HepG2 (cell line): ENCODE data around the gene POLN. TPM values are rescaled to one million over a fixed set of nuclear protein-coding genes. Genes with fewer than 3 reads are reported as not detected.
A peak's percentile ranks its signal among the peaks of the same experiment; 100 is the strongest.

Experiments used
- ATAC-seq: fragments of 200-7000 bp; cut with Tn5 transposase; 3 replicates; pipeline ENCODE4 v1.9.1; 2020; ENCODE audit warnings: mild to moderate bottlenecking, moderate library complexity
- BruUV-seq: library from RNA; stranded (reverse); fragments of 400-500 nt; replicated peaks from 2 replicates; lab custom pipeline; 2021; lab: Mats Ljungman, UMichigan
- CTCF ChIA-PET: fragments of 300-600 bp; formaldehyde crosslinking; extraction: SDS; loops from one replicate; lab custom pipeline; 2021; ENCODE audit warnings: low total read pairs, inconsistent platforms, low intra/inter-chr PET ratio; lab: Yijun Ruan, JAX
- POLR2A ChIA-PET: fragments of 350-600 bp; sonication (Branson Sonifier 250); formaldehyde crosslinking; loops from one replicate; lab custom pipeline; 2020; ENCODE audit warnings: antibody characterized with exemption, inconsistent platforms; lab: Yijun Ruan, JAX
- DNase-seq: peaks from one replicate; pipeline ENCODE4 v3.0.0-alpha.2; 2015; ENCODE audit warnings: low spot score
- FAIRE-seq: peaks from 3 replicates; lab custom pipeline; 2011; peaks lifted over from hg19 to GRCh38; lab: Jason Lieb, UNC
- H2AFZ ChIP-seq: one replicate; pipeline ENCODE4 v1.6.1; 2011; ENCODE audit warnings: low read length, inconsistent platforms
- H3K27ac ChIP-seq: fragments of 300-600 bp; 3 replicates; pipeline ENCODE4 v1.8.0; 2011; ENCODE audit warnings: mixed run types, mild to moderate bottlenecking, mixed read lengths, low read length, inconsistent platforms; ENCODE audit not compliant: insufficient read depth; ENCODE audit errors: extremely low read length
- H3K27me3 ChIP-seq, 2 experiments: fragments of 200-600 bp in 1 of 2; 2 replicates in 1 of 2; 3 replicates in 1 of 2; pipeline versions ENCODE4 v1.6.0 to v1.8.0; 2011; ENCODE audit warnings: low read length in 2 of 2, mild to moderate bottlenecking in 2 of 2, moderate library complexity in 2 of 2, inconsistent platforms in 1 of 2; ENCODE audit not compliant: insufficient read depth in 2 of 2, control insufficient read depth in 1 of 2
- H3K36me3 ChIP-seq, 2 experiments: fragments of 200-600 bp in 1 of 2; replicated peaks in 1 of 2; 2 replicates in 1 of 2; 3 replicates in 1 of 2; pipeline versions ENCODE4 v1.5.1 to v1.8.0; 2011; ENCODE audit warnings: low read length in 2 of 2, inconsistent platforms in 1 of 2; ENCODE audit not compliant: insufficient read depth in 2 of 2, control insufficient read depth in 1 of 2
- H3K4me1 ChIP-seq: 2 replicates; pipeline ENCODE4 v1.5.1; 2012; ENCODE audit warnings: low read length, inconsistent platforms; ENCODE audit not compliant: insufficient read depth
- H3K4me2 ChIP-seq: 2 replicates; pipeline ENCODE4 v1.6.0; 2011; ENCODE audit warnings: low read depth, low read length, inconsistent platforms
- H3K4me3 ChIP-seq, 3 experiments: fragments of 200-600 bp in 1 of 3; sonication (generic), shearing (Covaris generic) in 1 of 3; replicated peaks in 1 of 3; 2 replicates each; pipeline ENCODE4 v1.5.1; 2011 to 2016; ENCODE audit warnings: low read length in 3 of 3, inconsistent platforms in 2 of 3, low read depth in 2 of 3, mild to moderate bottlenecking in 2 of 3, control low read depth in 1 of 3, mixed read lengths in 1 of 3; ENCODE audit not compliant: insufficient read depth in 1 of 3
- H3K79me2 ChIP-seq: one replicate; pipeline ENCODE4 v1.6.1; 2011; ENCODE audit warnings: low read length, inconsistent platforms; ENCODE audit not compliant: insufficient read depth
- H3K9ac ChIP-seq: 2 replicates; pipeline ENCODE4 v1.6.0; 2011; ENCODE audit warnings: mild to moderate bottlenecking, low read depth, low read length, inconsistent platforms; ENCODE audit not compliant: insufficient read depth
- H3K9me3 ChIP-seq: 2 replicates; pipeline ENCODE4 v1.5.1; 2012; ENCODE audit warnings: mild to moderate bottlenecking, low read length
- H4K20me1 ChIP-seq: 2 replicates; pipeline ENCODE4 v1.6.0; 2011; ENCODE audit warnings: inconsistent platforms, mild to moderate bottlenecking, low read length, moderate library complexity; ENCODE audit not compliant: insufficient read depth
- ARID2 ChIP-seq: sonication (generic); formaldehyde crosslinking; IDR thresholded peaks from 2 replicates; pipeline ENCODE4 v1.8.1; 2022; ENCODE audit warnings: mild to moderate bottlenecking, missing genetic modification reagents, borderline replicate concordance
- DNMT1 ChIP-seq: sonication (generic); formaldehyde crosslinking; IDR thresholded peaks from 2 replicates; pipeline ENCODE4 v1.5.1; 2020; ENCODE audit warnings: mild to moderate bottlenecking, missing genetic modification reagents
- FIP1L1 ChIP-seq: fragments of 200-400 bp; formaldehyde crosslinking; IDR thresholded peaks from 2 replicates; pipeline ENCODE4 v1.6.1; 2018; ENCODE audit warnings: low read depth, mild to moderate bottlenecking, low read length, moderate library complexity, borderline replicate concordance; ENCODE audit not compliant: insufficient read depth
- FOXA3 ChIP-seq: IDR thresholded peaks from 2 replicates; pipeline ENCODE4 v1.6.1; 2016; ENCODE audit warnings: missing genetic modification reagents, missing compliant biosample characterization
- GPN1 ChIP-seq: sonication (generic); formaldehyde crosslinking; IDR thresholded peaks from 2 replicates; pipeline ENCODE4 v1.5.1; 2020; ENCODE audit warnings: missing genetic modification reagents, borderline replicate concordance
- HNRNPLL ChIP-seq: fragments of 200-400 bp; formaldehyde crosslinking; IDR thresholded peaks from 2 replicates; pipeline ENCODE4 v1.6.1; 2017; ENCODE audit warnings: mild to moderate bottlenecking, low read depth, low read length; ENCODE audit not compliant: poor library complexity, severe bottlenecking
- NR2C2 ChIP-seq: sonication (generic); formaldehyde crosslinking; IDR thresholded peaks from 2 replicates; pipeline ENCODE4 v1.4.0; 2020; ENCODE audit warnings: missing genetic modification reagents, mild to moderate bottlenecking, moderate library complexity, borderline replicate concordance
- POLR2AphosphoS5 ChIP-seq: IDR thresholded peaks from 2 replicates; pipeline ENCODE4 v1.6.1; 2012; ENCODE audit warnings: low read depth, low read length
- TARDBP ChIP-seq: sonication (generic); formaldehyde crosslinking; IDR thresholded peaks from 2 replicates; pipeline ENCODE4 v1.8.0; 2022; ENCODE audit warnings: mild to moderate bottlenecking, missing genetic modification reagents
- ZNF556 ChIP-seq: sonication (generic); formaldehyde crosslinking; IDR thresholded peaks from 2 replicates; pipeline ENCODE4 v1.4.0; 2020; ENCODE audit warnings: mild to moderate bottlenecking, missing genetic modification reagents, borderline replicate concordance
- ZNF713 ChIP-seq: sonication (generic); formaldehyde crosslinking; IDR thresholded peaks from 2 replicates; pipeline ENCODE4 v1.4.0; 2020; ENCODE audit warnings: mild to moderate bottlenecking, missing genetic modification reagents
- ZNF747 ChIP-seq: sonication (generic); formaldehyde crosslinking; IDR thresholded peaks from 2 replicates; pipeline ENCODE4 v1.8.1; 2023; ENCODE audit warnings: missing genetic modification reagents, mild to moderate bottlenecking, borderline replicate concordance
- ZNF768 ChIP-seq: sonication (generic); formaldehyde crosslinking; IDR thresholded peaks from 2 replicates; pipeline ENCODE4 v1.4.0; 2020; ENCODE audit warnings: missing genetic modification reagents
- ZNF891 ChIP-seq: sonication (generic); formaldehyde crosslinking; IDR thresholded peaks from 2 replicates; pipeline ENCODE4 v1.5.0; 2020; ENCODE audit warnings: mild to moderate bottlenecking, missing genetic modification reagents
- WGBS: methylation state at CpG from one replicate; pipeline ENCODE4 v1.1.6; 2017; ENCODE audit warnings: low lambda C conversion rate; 5-methylcytosine and 5-hydroxymethylcytosine counted together
- in situ Hi-C: cut with HindIII; loops from 2 replicates; pipeline ENCODE4 v1.10.0; 2017; ENCODE audit warnings: low pct_unique_long_range_greater_than_20kb; ENCODE audit not compliant: extremely low pct_ligation_motif_present
- intact Hi-C: fragments of 100-400 bp; cut with micrococcal nuclease; formaldehyde crosslinking; loops from one replicate; pipeline ENCODE4 v1.10.0; 2022; ENCODE audit not compliant: unreplicated experiment
- polyA plus RNA-seq, 8 experiments: library from polyadenylated mRNA; depleted of rRNA in 3 of 8; stranded (reverse) in 7 of 8; unstranded in 1 of 8; fragments of >200 nt; fragmentation: Illumina TruSeq in 4 of 8; extraction: Trizol in 4 of 8; gene quantifications; 2 replicates each; pipeline versions ENCODE4 v1.2.1 to v1.2.3, GENCODE V29; 2011 to 2016; ENCODE audit warnings: low read depth in 4 of 8, missing spikeins in 1 of 8, mixed read lengths in 1 of 8; ENCODE audit not compliant: insufficient read depth in 1 of 8
- total RNA-seq, 5 experiments: library from RNA; depleted of rRNA; stranded (reverse); fragments of >200 nt; fragmentation: Illumina TruSeq; extraction: Trizol; gene quantifications; 2 replicates each; pipeline ENCODE4 v1.2.3, GENCODE V29; 2016; ENCODE audit warnings: low read depth in 1 of 5
- TF ChIP-seq, protein P1 (sequence below): sonication (generic); formaldehyde crosslinking; IDR thresholded peaks from 2 replicates; pipeline ENCODE4 v1.4.0; 2020; ENCODE audit warnings: missing genetic modification reagents
- TF ChIP-seq, protein P2 (sequence below): sonication (generic); formaldehyde crosslinking; IDR thresholded peaks from 2 replicates; pipeline ENCODE4 v1.4.0; 2020; ENCODE audit warnings: missing genetic modification reagents
- TF ChIP-seq, protein P3 (sequence below): sonication (generic); formaldehyde crosslinking; IDR thresholded peaks from 2 replicates; pipeline ENCODE4 v1.9.0; 2021; ENCODE audit warnings: missing genetic modification reagents, borderline replicate concordance

POLN gene
- total and polyA plus RNA-seq, 2 of the 13 experiments (the other 11 are each of a cell fraction or from before 2014, with no cell fraction given): 0.93 to 1.5 TPM

DNA sequence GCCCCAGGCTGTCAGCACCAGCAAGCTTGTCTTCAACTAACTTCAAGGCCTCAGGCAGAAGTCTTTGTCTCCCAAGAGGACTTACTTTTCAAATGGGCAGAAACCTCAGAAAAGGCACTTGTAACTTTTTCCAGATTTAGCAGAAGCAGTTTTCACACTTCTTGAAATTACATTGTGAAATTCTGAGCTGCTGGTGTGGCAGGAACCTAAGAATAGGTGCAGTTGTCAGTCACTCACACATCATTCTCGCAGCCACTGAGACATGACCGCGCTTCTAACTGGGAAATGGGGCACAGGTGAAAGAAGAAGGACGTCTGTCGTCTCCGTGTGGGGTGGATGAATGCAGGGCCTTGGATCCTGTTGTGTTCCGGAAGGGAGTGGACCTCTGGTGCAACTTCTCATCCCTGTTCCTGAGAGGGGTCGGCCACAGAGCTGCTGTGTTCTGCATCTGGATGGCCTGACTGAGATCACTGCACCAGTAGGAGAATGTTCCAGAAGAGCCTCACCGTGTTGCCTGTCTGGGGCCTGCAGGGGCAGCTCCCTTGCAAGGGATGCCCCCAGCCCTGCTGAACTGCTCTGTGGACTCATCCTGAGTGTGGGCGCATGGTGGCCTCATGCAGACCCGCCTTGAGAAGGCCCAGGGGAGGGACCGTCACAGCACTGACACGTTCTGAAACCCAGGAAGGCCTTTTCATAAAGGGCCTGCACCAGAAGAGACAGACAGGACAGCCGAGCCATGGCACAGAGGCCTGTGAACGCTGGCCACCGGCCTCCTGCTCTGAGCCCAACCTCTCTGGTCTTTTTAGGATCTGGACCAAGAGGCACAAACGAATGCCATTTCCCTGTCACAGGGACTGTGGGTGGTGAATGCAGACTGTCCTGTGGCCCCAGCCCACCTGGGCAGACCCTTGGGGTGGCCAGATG, 164.1 kb downstream of the POLN start:
- FAIRE-seq (no peak), ATAC-seq (no peak), DNase-seq (no peak)
- Histone ChIP-seq H3K79me2 (no peaks in the 10 kb centered on the region), H4K20me1 (no peaks in the 10 kb centered on the region), H3K9ac (no peak overlapping the region; the same call in 1 of the 2 replicates), H3K36me3 (no peaks in the 10 kb centered on the region), H3K4me2 (peak overlapping the region; percentile 75), H3K4me1 (peaks cover 66% of the 10 kb centered on the region), H3K27ac (peak overlapping the region; percentile 55), H3K4me3 (peak overlapping the region in 1 of 3 experiments; percentile 61; a peak in 2 of 6 replicates), H3K9me3 (no peaks in the 10 kb centered on the region), H3K27me3 (peaks cover 2 to 5% of the 10 kb centered on the region in 2 experiments; a peak in 3 of 5 replicates), H2AFZ (no peak overlapping the region)
- intact Hi-C loops: no loop called here
- in situ Hi-C loops: no loop called here
- CTCF ChIA-PET: no interaction called here
- POLR2A ChIA-PET: no interaction called here
- 44% methylated on average over 9 of the region's 17 CpGs for WGBS
- BruUV-seq: no TSS peak
- no peak for TF ChIP-seq POLR2AphosphoS5
- TF ChIP-seq GPN1: no peak
- TF ChIP-seq TARDBP (CRISPR knock-in tag): no peak
- peak; percentile 88 for TF ChIP-seq ZNF768
- TF ChIP-seq, protein P1, sequence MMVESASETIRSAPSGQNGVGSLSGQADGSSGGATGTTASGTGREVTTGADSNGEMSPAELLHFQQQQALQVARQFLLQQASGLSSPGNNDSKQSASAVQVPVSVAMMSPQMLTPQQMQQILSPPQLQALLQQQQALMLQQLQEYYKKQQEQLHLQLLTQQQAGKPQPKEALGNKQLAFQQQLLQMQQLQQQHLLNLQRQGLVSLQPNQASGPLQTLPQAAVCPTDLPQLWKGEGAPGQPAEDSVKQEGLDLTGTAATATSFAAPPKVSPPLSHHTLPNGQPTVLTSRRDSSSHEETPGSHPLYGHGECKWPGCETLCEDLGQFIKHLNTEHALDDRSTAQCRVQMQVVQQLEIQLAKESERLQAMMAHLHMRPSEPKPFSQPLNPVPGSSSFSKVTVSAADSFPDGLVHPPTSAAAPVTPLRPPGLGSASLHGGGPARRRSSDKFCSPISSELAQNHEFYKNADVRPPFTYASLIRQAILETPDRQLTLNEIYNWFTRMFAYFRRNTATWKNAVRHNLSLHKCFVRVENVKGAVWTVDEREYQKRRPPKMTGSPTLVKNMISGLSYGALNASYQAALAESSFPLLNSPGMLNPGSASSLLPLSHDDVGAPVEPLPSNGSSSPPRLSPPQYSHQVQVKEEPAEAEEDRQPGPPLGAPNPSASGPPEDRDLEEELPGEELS (CRISPR knock-in tag): peak; percentile 5; the same call in 1 of the 2 replicates
- TF ChIP-seq ZNF556: no peak
- TF ChIP-seq, protein P2, sequence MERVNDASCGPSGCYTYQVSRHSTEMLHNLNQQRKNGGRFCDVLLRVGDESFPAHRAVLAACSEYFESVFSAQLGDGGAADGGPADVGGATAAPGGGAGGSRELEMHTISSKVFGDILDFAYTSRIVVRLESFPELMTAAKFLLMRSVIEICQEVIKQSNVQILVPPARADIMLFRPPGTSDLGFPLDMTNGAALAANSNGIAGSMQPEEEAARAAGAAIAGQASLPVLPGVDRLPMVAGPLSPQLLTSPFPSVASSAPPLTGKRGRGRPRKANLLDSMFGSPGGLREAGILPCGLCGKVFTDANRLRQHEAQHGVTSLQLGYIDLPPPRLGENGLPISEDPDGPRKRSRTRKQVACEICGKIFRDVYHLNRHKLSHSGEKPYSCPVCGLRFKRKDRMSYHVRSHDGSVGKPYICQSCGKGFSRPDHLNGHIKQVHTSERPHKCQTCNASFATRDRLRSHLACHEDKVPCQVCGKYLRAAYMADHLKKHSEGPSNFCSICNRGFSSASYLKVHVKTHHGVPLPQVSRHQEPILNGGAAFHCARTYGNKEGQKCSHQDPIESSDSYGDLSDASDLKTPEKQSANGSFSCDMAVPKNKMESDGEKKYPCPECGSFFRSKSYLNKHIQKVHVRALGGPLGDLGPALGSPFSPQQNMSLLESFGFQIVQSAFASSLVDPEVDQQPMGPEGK (CRISPR knock-in tag): no peak
- TF ChIP-seq ZNF713 (CRISPR knock-in tag): no peak
- TF ChIP-seq HNRNPLL: no peak
- TF ChIP-seq FOXA3 (CRISPR knock-in tag): no peak
- 0 out of 2 replicates have a peak, but pooled peaks have one; percentile 41 for TF ChIP-seq ARID2 (CRISPR knock-in tag)
- TF ChIP-seq NR2C2 (CRISPR knock-in tag): no peak
- TF ChIP-seq DNMT1 (CRISPR knock-in tag): no peak
- TF ChIP-seq FIP1L1: no peak
- TF ChIP-seq, protein P3, sequence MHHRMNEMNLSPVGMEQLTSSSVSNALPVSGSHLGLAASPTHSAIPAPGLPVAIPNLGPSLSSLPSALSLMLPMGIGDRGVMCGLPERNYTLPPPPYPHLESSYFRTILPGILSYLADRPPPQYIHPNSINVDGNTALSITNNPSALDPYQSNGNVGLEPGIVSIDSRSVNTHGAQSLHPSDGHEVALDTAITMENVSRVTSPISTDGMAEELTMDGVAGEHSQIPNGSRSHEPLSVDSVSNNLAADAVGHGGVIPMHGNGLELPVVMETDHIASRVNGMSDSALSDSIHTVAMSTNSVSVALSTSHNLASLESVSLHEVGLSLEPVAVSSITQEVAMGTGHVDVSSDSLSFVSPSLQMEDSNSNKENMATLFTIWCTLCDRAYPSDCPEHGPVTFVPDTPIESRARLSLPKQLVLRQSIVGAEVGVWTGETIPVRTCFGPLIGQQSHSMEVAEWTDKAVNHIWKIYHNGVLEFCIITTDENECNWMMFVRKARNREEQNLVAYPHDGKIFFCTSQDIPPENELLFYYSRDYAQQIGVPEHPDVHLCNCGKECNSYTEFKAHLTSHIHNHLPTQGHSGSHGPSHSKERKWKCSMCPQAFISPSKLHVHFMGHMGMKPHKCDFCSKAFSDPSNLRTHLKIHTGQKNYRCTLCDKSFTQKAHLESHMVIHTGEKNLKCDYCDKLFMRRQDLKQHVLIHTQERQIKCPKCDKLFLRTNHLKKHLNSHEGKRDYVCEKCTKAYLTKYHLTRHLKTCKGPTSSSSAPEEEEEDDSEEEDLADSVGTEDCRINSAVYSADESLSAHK (CRISPR knock-in tag): no peak
- TF ChIP-seq ZNF747 (CRISPR knock-in tag): no peak
- TF ChIP-seq ZNF891 (CRISPR knock-in tag): no peak
